Ovary (tissue), 3 donors: ENCODE results near the gene POPDC3.

Experiments used
- POLR2A ChIP-seq: fragments of 450-650 bp; IDR thresholded peaks from one replicate; pipeline ENCODE4 v1.6.1; 2017; ENCODE audit warnings: antibody characterized with exemption, mild to moderate bottlenecking, moderate library complexity
- TF ChIP-seq, protein P1 (sequence below), 3 donors: fragments of 450-650 bp in 2 of 3; fragments of 200-600 bp in 1 of 3; IDR thresholded peaks; one replicate each; pipeline versions ENCODE4 v1.5.1 to v1.8.0; 2016 to 2022; ENCODE audit warnings: antibody characterized with exemption in 3 of 3, mild to moderate bottlenecking in 1 of 3
- donor health status: DM: no; HTN: no; CAD: no.

DNA sequence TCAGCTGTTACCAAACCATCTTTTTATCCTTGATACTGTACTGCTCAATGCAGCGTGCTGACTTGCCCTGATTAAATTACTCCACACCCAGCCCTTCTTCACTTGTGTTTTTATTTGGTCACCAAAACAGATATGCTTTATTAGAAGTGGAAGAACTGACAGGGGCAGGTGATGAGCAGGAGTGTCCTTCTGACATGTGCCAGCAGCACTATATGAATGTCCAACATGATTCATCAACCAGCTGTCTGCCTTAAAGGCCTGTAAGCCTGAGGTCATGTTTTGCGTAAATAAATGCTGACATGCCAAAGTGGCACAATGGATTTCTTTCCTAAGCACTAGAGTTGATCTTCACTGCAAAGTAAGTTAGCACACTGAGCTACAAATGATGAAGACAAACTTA lies 15.4 kb downstream of the POPDC3 start:
- TF ChIP-seq, protein P1, sequence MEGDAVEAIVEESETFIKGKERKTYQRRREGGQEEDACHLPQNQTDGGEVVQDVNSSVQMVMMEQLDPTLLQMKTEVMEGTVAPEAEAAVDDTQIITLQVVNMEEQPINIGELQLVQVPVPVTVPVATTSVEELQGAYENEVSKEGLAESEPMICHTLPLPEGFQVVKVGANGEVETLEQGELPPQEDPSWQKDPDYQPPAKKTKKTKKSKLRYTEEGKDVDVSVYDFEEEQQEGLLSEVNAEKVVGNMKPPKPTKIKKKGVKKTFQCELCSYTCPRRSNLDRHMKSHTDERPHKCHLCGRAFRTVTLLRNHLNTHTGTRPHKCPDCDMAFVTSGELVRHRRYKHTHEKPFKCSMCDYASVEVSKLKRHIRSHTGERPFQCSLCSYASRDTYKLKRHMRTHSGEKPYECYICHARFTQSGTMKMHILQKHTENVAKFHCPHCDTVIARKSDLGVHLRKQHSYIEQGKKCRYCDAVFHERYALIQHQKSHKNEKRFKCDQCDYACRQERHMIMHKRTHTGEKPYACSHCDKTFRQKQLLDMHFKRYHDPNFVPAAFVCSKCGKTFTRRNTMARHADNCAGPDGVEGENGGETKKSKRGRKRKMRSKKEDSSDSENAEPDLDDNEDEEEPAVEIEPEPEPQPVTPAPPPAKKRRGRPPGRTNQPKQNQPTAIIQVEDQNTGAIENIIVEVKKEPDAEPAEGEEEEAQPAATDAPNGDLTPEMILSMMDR (IDR thresholded peaks at IDR 0.05), result no peak
- no peak for TF ChIP-seq POLR2A
